HepG2 (cell line): ENCODE measurements around the gene NOL8. TPM values are rescaled to one million over a fixed set of nuclear protein-coding genes. Genes with fewer than 3 reads are reported as not detected.
A peak's percentile ranks its signal among the peaks of the same experiment; 100 is the strongest.

ENCODE experiments used
- ATF7 ChIP-seq, 2 experiments: fragments of 450-650 bp in 1 of 2; sonication (generic) in 1 of 2; formaldehyde crosslinking in 1 of 2; IDR thresholded peaks; 2 replicates each; pipeline versions ENCODE4 v1.4.0 to v1.6.1; 2016 to 2020; ENCODE audit warnings: antibody characterized with exemption in 1 of 2, mild to moderate bottlenecking in 1 of 2, missing genetic modification reagents in 1 of 2
- ATRX ChIP-seq: sonication (generic); formaldehyde crosslinking; IDR thresholded peaks from 2 replicates; pipeline ENCODE4 v1.4.0; 2020; ENCODE audit warnings: missing genetic modification reagents, borderline replicate concordance
- BRCA1 ChIP-seq: sonication (generic); formaldehyde crosslinking; IDR thresholded peaks from 2 replicates; pipeline ENCODE4 v1.4.0; 2020; ENCODE audit warnings: missing genetic modification reagents
- CREB1 ChIP-seq, 2 experiments: fragments of 450-650 bp in 1 of 2; IDR thresholded peaks; 2 replicates each; pipeline ENCODE4 v1.6.1; 2016 to 2017; ENCODE audit warnings: control low read depth in 1 of 2, mild to moderate bottlenecking in 1 of 2, missing compliant biosample characterization in 1 of 2, missing genetic modification characterization in 1 of 2
- DR1 ChIP-seq: sonication (generic); formaldehyde crosslinking; IDR thresholded peaks from 2 replicates; pipeline ENCODE4 v1.8.0; 2021; ENCODE audit warnings: mild to moderate bottlenecking, missing genetic modification reagents, inconsistent platforms
- ESRRA ChIP-seq: sonication (generic); formaldehyde crosslinking; IDR thresholded peaks from 2 replicates; pipeline ENCODE4 v1.5.1; 2020; ENCODE audit warnings: mild to moderate bottlenecking, low read depth, missing genetic modification reagents
- FOXA3 ChIP-seq: IDR thresholded peaks from 2 replicates; pipeline ENCODE4 v1.6.1; 2016; ENCODE audit warnings: missing genetic modification reagents, missing compliant biosample characterization
- GATA4 ChIP-seq: sonication (generic); IDR thresholded peaks from 2 replicates; pipeline ENCODE4 v1.6.1; 2016; ENCODE audit warnings: antibody characterized with exemption, low read depth, borderline replicate concordance
- GLI4 ChIP-seq: sonication (generic); formaldehyde crosslinking; IDR thresholded peaks from 2 replicates; pipeline ENCODE4 v1.5.1; 2020; ENCODE audit warnings: missing genetic modification reagents, mild to moderate bottlenecking, moderate library complexity, borderline replicate concordance
- HMGA1 ChIP-seq: sonication (generic); formaldehyde crosslinking; conservative IDR thresholded peaks from 2 replicates; pipeline ENCODE4 v1.4.0; 2020; ENCODE audit warnings: missing genetic modification reagents
- NFE2L1 ChIP-seq: sonication (generic); formaldehyde crosslinking; IDR thresholded peaks from 2 replicates; pipeline ENCODE4 v1.4.0; 2020; ENCODE audit warnings: missing genetic modification reagents, mild to moderate bottlenecking, borderline replicate concordance
- PHF5A ChIP-seq: IDR thresholded peaks from one replicate; pipeline ENCODE4 v1.6.1; 2018; ENCODE audit warnings: low read depth, missing genetic modification reagents; ENCODE audit not compliant: unreplicated experiment
- POGZ ChIP-seq: sonication (generic); formaldehyde crosslinking; IDR thresholded peaks from 2 replicates; pipeline ENCODE4 v1.4.0; 2020; ENCODE audit warnings: mild to moderate bottlenecking, missing genetic modification reagents
- PTBP1 ChIP-seq: fragments of 200-400 bp; formaldehyde crosslinking; IDR thresholded peaks from 2 replicates; pipeline ENCODE4 v1.6.1; 2018; ENCODE audit warnings: low read length, low read depth; ENCODE audit not compliant: poor library complexity, severe bottlenecking
- RORA ChIP-seq: sonication (generic); formaldehyde crosslinking; IDR thresholded peaks from 2 replicates; pipeline ENCODE4 v1.5.0; 2020; ENCODE audit warnings: mild to moderate bottlenecking, missing genetic modification reagents, moderate library complexity
- SALL1 ChIP-seq: sonication (generic); formaldehyde crosslinking; IDR thresholded peaks from 2 replicates; pipeline ENCODE4 v1.8.0; 2022; ENCODE audit warnings: mild to moderate bottlenecking, missing genetic modification reagents
- SP140L ChIP-seq: sonication (generic); formaldehyde crosslinking; IDR thresholded peaks from 2 replicates; pipeline ENCODE4 v1.4.0; 2020; ENCODE audit warnings: missing genetic modification reagents, borderline replicate concordance
- SPEN ChIP-seq: sonication (generic); formaldehyde crosslinking; IDR thresholded peaks from 2 replicates; pipeline ENCODE4 v1.5.1; 2020; ENCODE audit warnings: low read depth, mild to moderate bottlenecking, missing genetic modification reagents
- SYNCRIP ChIP-seq: fragments of 200-400 bp; formaldehyde crosslinking; IDR thresholded peaks from 2 replicates; pipeline ENCODE4 v1.6.1; 2018; ENCODE audit warnings: mild to moderate bottlenecking, low read depth, low read length; ENCODE audit not compliant: insufficient read depth
- TBX2 ChIP-seq: sonication (generic); formaldehyde crosslinking; IDR thresholded peaks from 2 replicates; pipeline ENCODE4 v1.5.0; 2020; ENCODE audit warnings: missing genetic modification reagents, mild to moderate bottlenecking, borderline replicate concordance
- polyA plus RNA-seq, 8 experiments: library from polyadenylated mRNA; depleted of rRNA in 3 of 8; stranded (reverse) in 7 of 8; unstranded in 1 of 8; fragments of >200 nt; fragmentation: Illumina TruSeq in 4 of 8; extraction: Trizol in 4 of 8; gene quantifications; 2 replicates each; pipeline versions ENCODE4 v1.2.1 to v1.2.3, GENCODE V29; 2011 to 2016; ENCODE audit warnings: low read depth in 4 of 8, missing spikeins in 1 of 8, mixed read lengths in 1 of 8; ENCODE audit not compliant: insufficient read depth in 1 of 8
- total RNA-seq, 5 experiments: library from RNA; depleted of rRNA; stranded (reverse); fragments of >200 nt; fragmentation: Illumina TruSeq; extraction: Trizol; gene quantifications; 2 replicates each; pipeline ENCODE4 v1.2.3, GENCODE V29; 2016; ENCODE audit warnings: low read depth in 1 of 5
- TF ChIP-seq, protein P1 (sequence below): sonication (generic); formaldehyde crosslinking; IDR thresholded peaks from 2 replicates; pipeline ENCODE4 v1.4.0; 2020; ENCODE audit warnings: missing genetic modification reagents
- TF ChIP-seq, protein P2 (sequence below): sonication (generic); formaldehyde crosslinking; IDR thresholded peaks from 2 replicates; pipeline ENCODE4 v1.4.0; 2020; ENCODE audit warnings: missing genetic modification reagents

NOL8 gene
- total and polyA plus RNA-seq, 2 of the 13 experiments (the other 11 are each of a cell fraction or from before 2014, with no cell fraction given), result 12.8 to 36.3 TPM

DNA sequence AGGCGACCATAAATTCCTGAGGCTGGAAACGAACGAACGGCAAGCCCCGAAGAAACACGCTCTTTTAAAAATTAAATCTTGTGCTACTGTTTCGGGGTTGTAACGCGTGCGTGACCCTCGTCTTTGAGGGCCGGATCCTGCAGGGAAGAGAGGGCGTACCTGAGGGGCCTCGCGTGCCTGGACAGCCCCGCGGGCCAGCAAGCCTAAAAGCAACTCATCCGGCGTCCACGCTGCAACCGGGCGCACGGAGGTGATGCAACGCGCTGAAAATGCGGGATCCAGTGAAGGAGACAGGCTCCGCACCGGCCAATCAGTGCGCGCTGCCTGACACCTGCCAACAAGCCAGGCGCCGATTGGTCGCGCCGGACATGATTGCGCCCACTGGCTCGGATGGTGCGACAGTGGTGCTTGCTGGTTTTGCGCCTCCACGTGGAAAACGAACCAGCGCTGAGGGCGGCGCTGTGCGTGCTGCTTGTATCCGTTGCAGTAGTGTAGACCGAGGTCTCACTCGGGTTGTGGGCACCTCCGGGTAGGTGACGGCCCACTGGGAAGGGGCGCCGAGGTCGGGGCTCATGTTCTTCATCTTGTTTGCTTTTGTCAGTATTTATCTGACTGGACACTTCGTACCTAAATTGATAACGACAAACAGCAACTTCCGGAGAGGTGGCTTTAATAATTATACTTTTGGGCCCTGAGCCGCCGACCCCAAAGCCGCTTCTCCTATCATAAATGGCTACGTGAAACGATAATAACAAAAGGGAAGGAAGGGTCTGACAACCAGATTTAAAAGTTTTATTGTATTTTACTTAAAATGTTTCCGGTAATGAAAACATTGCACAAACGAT is 31.5 kb downstream of the NOL8 start, which contains the start of gene IARS1 (continued):
- TF ChIP-seq SPEN (peak; percentile 95), BRCA1 (CRISPR knock-in tag) (no peak; the same call in none of the 2 replicates), ESRRA (CRISPR knock-in tag) (no peak; the same call in none of the 2 replicates), DR1 (CRISPR knock-in tag) (peak; percentile 82), CREB1 (IDR thresholded peaks at IDR 0.05) (peak; percentile 82), CREB1 (CRISPR knock-in tag; IDR thresholded peaks at IDR 0.05) (peak; percentile 93), SYNCRIP (no peak), PHF5A (CRISPR knock-in tag) (peak; percentile 83), NFE2L1 (peak; percentile 21; the same call in 1 of the 2 replicates), ATF7 (IDR thresholded peaks at IDR 0.05) (peak; percentile 59), ATF7 (CRISPR knock-in tag; IDR thresholded peaks at IDR 0.05) (peak; percentile 81), PTBP1 (peak; percentile 68), GLI4 (CRISPR knock-in tag) (peak; percentile 23; the same call in 1 of the 2 replicates), FOXA3 (peak; percentile 70), SP140L (CRISPR knock-in tag) (no peak; the same call in 1 of the 2 replicates), SALL1 (peak; percentile 96), GATA4 (no peak), POGZ (peak; percentile 98), HMGA1 (CRISPR knock-in tag) (no peak), RORA (CRISPR knock-in tag) (0 out of 2 replicates have a peak, but pooled peaks have one; percentile 42), TBX2 (CRISPR knock-in tag) (peak; percentile 81), ATRX (CRISPR knock-in tag) (no peak)
- TF ChIP-seq, protein P1, sequence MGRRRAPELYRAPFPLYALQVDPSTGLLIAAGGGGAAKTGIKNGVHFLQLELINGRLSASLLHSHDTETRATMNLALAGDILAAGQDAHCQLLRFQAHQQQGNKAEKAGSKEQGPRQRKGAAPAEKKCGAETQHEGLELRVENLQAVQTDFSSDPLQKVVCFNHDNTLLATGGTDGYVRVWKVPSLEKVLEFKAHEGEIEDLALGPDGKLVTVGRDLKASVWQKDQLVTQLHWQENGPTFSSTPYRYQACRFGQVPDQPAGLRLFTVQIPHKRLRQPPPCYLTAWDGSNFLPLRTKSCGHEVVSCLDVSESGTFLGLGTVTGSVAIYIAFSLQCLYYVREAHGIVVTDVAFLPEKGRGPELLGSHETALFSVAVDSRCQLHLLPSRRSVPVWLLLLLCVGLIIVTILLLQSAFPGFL (CRISPR knock-in tag), result 0 out of 2 replicates have a peak, but pooled peaks have one; percentile 70
- TF ChIP-seq, protein P2, sequence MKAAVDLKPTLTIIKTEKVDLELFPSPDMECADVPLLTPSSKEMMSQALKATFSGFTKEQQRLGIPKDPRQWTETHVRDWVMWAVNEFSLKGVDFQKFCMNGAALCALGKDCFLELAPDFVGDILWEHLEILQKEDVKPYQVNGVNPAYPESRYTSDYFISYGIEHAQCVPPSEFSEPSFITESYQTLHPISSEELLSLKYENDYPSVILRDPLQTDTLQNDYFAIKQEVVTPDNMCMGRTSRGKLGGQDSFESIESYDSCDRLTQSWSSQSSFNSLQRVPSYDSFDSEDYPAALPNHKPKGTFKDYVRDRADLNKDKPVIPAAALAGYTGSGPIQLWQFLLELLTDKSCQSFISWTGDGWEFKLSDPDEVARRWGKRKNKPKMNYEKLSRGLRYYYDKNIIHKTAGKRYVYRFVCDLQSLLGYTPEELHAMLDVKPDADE (CRISPR knock-in tag), result no peak
